ENCODE measurements around the gene PTX4. TPM values are rescaled to one million over a fixed set of nuclear protein-coding genes. Genes with fewer than 3 reads are reported as not detected.

Gene PTX4
- total RNA-seq, 1 experiment from 2014 or later = 0.15 TPM

DNA sequence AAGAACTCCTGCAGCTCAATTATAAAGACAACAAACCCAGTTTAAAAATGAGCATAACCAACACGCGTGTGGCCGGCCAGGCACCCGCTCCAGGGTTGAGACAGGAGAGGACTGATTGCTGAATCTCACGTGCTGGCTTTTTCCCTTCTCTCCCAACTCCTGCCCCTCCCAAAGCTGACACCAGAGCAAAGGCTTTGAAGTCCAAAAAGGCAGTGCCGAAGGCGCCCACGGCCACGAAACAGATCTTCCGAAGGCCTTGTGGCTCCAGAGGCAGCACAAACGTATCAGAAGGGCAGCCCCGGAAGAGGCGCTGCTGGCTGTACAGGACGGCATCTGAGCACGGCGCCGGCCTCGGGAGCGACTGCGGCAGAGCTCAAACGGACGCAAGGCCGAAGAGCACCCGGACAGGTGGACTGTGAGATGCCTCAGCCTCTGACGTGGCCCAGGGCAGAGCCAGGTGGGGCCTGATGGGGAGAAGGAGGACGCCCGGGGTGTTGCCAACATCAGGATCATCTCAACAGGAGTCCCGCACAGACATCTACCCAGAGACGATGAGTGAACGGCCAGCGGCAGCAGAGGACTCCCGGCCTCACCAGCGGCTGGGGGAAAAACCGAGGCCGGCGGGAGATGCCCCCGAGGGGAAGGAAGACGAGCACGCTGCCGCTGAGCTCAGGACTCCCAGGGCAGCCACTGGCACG lies 24.4 kb downstream of the PTX4 start:
- no peak for DNase-seq (ENCODE audit: low spot score)

GRCh38 chr16:1461146-1461545 lies 27.6 kb downstream of the PTX4 start:
- no peak for DNase-seq (ENCODE audit: low spot score)

DNA sequence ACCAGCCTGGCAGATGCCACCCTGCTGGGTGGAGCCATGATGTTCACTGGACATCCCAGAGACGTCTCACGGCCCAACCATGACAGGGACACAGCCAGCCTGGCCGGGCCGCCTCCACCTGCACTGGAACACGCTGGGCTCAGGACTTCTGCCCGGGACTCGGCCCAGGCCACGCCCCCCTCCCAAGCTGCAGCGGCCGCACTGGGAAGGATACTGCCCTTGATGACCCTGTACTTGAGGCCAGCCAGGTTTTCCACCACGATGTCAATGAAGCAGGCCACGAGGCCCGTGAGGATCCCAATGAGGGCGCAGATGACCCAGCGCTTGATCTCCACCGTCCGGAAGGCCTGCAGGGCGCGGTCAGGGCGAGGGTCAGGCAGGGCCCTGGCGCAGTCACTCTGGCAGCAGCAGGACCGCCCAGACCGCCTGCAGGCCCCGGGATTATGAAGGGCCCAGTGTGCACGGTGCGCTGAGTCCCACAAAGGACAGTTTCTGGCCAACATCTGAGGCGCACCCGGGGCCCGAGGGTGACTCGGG lies 28.1 kb downstream of the PTX4 start:
- no peak for DNase-seq (ENCODE audit: low spot score)

- DNase-seq (ENCODE audit: low spot score) = no peak
Observed at GRCh38 chr16:1459967-1460366, 28.8 kb downstream of the PTX4 start.

DNA sequence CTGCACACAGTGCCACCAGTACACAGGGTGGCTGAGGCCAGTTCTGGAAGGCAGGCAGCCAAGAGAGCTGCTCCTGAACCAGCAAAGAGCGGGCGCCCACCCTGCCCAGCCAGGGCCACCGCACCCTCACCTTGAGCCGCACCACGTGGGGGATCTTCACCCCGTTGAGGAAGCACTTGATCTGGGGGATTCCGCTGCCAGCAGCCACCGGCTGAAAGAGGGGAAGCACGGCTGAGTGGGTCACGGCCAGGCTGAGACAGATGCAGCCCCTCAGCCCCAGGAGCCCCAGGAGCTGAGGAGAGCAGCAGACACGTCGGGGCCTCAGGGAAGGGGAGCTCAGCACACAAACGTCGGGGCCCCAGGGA lies 29.8 kb downstream of the PTX4 start:
- no peak for DNase-seq (ENCODE audit: low spot score)

DNA sequence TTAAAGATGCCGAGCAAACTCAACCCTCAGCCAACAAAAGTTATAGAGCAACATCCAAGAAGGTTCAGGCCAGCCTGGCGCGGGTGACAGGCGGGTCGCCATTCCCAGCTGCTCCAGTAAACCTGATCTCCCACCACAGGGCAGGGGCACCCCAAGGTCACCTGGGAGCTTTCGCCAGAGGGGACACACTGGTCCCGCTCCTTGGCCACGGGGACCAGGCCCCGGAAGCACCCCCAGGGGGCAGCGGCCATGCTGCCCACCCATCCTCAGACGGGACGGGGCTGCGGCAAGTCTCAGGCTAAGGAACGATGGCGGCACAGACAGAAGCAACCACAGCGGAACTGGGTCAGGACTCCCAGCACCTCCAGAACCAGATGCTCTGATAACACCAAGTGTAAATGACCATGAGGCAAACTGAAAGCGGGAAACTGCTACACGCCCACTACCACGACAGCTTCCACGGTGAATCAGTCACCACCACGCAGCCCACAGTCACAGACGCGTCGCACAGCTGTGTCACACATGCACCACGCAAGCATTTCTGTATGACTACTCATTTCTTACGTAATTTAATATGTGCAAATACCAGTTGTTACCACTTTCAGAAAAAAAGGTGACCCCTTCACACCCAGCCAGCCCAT lies 30.3 kb downstream of the PTX4 start:
- no peak for DNase-seq (ENCODE audit: low spot score)

- no peak for DNase-seq (ENCODE audit: low spot score)
Observed at GRCh38 chr16:1457489-1458245, 31.1 kb downstream of the PTX4 start.

DNA sequence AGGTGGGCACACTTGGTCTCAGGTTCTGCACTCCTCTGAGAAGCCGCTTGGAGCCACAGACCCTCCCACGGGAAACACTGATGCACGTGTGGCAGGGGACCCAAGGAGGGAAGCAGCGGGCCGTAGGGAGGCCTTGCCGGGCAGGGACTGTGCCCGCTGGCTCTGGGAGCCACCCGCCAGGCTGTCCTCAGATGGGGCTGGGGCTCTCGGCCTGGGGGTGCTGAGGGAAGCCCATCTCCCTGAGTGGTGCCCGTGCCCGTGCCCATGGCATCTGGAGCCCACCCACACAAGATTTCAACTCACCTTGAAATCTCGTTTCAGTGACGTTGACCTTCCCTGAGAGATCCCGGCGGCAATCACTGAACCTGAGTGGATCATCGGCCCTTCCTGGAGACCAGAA lies 31.8 kb downstream of the PTX4 start:
- DNase-seq (ENCODE audit: low spot score) = no peak

GRCh38 chr16:1455190-1456171 lies 33.3 kb downstream of the PTX4 start:
- no peak for DNase-seq (ENCODE audit: low spot score)

- no peak for DNase-seq (ENCODE audit: low spot score)
Observed at GRCh38 chr16:1454561-1454960, 34.2 kb downstream of the PTX4 start.

GRCh38 chr16:1453316-1453715 lies 35.4 kb downstream of the PTX4 start:
- no peak for DNase-seq (ENCODE audit: low spot score)

DNA sequence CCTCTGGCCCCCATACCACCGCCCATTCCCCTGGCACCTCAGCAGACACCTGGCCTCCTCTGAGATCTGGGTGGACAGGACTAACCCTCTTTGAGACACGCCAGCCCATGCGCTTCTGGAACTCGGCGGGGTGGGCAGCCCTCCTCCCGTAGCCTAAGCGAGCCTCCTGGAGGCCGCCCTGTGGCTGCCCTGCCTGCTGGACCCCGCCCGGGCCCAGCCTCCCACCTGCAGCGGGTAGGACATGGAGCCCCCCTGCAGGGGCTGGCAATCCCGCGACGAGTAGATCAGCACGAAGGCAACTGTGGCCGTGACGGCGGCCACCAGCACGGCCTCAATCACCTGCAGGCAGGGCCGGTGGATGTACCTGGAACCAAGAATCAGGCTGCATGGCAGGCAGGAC lies 36.2 kb downstream of the PTX4 start:
- no peak for DNase-seq (ENCODE audit: low spot score)

- no peak for DNase-seq (ENCODE audit: low spot score)
Observed at GRCh38 chr16:1451702-1452392, 36.9 kb downstream of the PTX4 start.

DNA sequence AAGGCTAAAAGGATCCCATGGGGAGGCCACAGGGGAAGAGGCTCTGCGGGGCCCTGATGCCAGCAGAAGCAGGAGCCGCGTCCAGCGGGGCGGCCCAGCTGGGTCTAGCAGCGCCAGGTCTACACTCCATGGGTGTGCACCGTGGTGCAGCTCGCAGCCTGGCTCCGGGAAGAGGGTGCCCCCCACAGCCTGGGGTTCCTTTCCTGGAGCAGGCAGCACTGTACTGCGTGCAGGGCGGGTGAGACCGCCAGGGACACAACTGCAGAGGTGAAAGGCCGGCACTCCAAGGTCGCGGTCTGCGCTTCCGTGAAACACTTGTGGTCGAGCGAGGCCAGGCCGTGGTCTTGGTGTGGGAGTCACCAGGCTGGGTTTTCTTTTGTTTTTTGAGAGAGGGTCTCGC lies 37.9 kb downstream of the PTX4 start:
- DNase-seq (ENCODE audit: low spot score) = no peak

DNA sequence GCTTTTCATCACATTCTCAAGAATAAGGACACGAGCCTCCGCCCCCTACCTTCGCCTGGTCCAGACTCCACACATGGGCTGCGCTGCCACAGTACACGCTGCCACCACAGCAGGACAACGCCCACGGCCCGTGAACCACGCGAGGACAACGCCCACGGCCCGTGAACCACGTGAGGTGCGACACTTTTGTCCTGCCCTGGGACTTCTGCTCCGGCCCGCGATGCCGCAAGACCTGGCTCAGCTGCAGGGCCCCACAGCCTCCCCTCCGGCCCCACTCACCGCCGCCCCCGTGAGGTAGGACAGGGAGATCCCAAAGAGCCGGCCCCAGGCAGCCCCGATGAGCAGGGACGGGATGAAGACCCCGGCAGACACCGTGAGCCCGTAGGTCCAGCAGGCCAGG lies 38.5 kb downstream of the PTX4 start:
- DNase-seq (ENCODE audit: low spot score) = no peak

DNA sequence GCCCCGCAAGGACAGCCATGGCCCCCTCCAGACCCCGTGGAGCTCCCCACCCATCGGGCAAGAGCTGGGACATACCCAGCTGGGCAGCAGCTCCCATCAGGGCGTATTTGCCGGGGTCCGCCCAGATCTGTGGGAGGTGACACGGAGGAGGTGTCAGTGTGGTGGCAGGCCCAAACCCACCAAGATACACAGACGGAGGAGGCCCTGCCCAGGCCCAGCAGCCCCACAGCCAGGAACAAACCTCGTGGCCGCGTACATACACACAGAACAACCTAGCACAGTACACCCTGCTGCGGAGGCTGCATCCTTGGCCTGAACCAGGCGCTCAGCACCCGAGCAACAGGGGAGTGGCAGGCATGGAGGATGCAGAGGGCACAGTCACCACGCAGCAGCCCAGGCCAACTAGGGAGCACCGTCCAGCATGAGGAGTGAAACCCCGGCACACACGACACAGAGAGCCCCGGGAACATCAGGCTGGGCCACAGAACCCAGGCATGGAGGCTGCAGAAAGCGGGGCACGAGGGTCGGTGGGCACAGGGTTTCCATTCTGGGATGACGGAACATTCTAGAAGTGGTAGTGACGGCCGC lies 39.4 kb downstream of the PTX4 start:
- no peak for DNase-seq (ENCODE audit: low spot score)

DNA sequence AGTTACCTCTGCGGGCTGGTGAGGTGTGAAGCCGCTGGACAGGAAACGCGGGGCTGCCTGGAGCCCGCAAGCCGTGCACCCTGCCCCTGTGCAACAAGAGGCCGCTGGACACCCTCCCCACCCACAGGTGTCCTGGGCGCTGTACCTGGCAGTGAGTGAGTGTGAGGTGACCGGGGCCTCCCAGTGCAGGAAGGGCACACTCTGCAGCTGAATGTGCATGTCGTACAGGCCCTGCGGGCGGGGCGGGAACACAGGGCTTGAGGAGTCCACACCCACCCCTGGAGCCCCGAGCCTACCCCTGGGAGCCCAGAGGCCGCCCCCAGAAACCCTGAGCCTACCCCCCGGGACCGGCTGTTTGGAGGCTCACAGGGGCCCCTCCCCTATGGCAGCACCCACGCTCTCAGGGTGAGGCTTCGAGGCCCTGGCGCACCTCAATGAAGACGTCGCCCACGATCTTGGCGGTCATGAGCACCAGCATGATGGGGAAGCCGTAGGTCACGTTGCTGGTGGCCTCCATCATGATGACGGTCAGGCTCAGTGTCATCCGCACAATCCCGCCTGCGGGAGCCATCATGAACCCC lies 40.1 kb downstream of the PTX4 start:
- DNase-seq (ENCODE audit: low spot score) = no peak

- DNase-seq (ENCODE audit: low spot score) = no peak
Observed at GRCh38 chr16:1447965-1448364, 40.8 kb downstream of the PTX4 start.

DNA sequence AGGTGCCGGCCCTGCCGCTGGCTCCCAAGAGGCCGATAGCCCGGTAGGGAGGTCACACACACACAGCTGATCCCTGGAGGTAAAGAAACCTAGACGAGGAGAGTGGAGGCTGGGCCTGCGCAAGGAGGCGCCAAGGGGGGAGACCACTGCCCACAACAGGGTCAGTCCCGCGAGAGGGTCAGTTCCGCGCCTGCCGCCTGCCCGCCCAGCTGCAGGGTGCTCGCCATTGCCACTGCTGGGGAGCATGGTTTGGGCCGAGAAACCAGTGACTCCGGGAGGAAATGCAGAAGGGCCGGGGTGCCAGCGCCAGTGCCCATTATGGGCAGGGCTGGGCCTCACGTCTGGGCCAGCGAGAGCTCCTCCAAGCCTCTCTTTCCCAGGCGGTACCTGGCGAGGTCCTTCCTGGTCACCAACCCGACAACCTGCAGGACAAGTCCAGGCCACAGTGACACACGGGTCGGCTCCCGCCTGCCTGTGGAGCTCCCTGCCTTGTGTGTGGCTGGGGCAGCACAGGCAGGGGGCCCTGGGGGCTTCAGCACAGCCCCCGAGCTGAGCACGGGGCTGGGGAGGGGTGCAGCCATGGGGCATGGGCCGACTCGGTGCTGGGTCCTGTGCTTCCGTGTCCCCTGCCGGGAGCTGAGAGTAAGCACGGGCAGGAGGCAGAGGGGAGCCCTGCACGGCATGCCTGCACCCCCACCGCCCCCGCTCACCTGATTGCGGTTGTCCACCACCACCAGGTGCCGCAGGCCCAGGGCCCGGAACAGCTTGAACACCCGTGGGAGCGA lies 42.3 kb downstream of the PTX4 start:
- no peak for DNase-seq (ENCODE audit: low spot score)
